ENCODE measurements around the gene C20orf173. TPM values are rescaled to one million over a fixed set of nuclear protein-coding genes. Genes with fewer than 3 reads are reported as not detected.
"Not testable (repeated sequence)": the region's sequence is repeated elsewhere in the genome, so short reads cannot be mapped to it uniquely, and the experiment has no call there.

C20orf173 gene
- total RNA-seq, 1 experiment from 2014 or later = not detected

- in situ Hi-C loops (cut with HindIII; ENCODE audit: low pct_unique_long_range_greater_than_20kb, low sequenced_read_pairs) = no loop called here
Measured at GRCh38 chr20:35555951-35556645, 26.6 kb upstream of the C20orf173 start.

GRCh38 chr20:35555461-35555860 lies 26.0 kb upstream of the C20orf173 start:
- DNase-seq (ENCODE audit: low read depth, low spot score); in situ Hi-C loops (cut with HindIII; ENCODE audit: low pct_unique_long_range_greater_than_20kb, low sequenced_read_pairs): not testable (repeated sequence)

More at GRCh38 chr20:35555951-35556645, 26.6 kb upstream of the C20orf173 start:
- no peak for DNase-seq (ENCODE audit: low read depth, low spot score)

- in situ Hi-C loops (cut with HindIII; ENCODE audit: low pct_unique_long_range_greater_than_20kb, low sequenced_read_pairs) = no loop called here
- DNase-seq (ENCODE audit: low read depth, low spot score) = no peak
Measured at GRCh38 chr20:35552914-35553313, 23.5 kb upstream of the C20orf173 start.

- in situ Hi-C loops (cut with HindIII; ENCODE audit: low pct_unique_long_range_greater_than_20kb, low sequenced_read_pairs) = no loop called here
- no peak for DNase-seq (ENCODE audit: low read depth, low spot score)
Measured at GRCh38 chr20:35551503-35551902, 22.1 kb upstream of the C20orf173 start.

GRCh38 chr20:35547329-35547728 lies 17.9 kb upstream of the C20orf173 start:
- in situ Hi-C loops (cut with HindIII; ENCODE audit: low pct_unique_long_range_greater_than_20kb, low sequenced_read_pairs) = no loop called here
- no peak for DNase-seq (ENCODE audit: low read depth, low spot score)

- in situ Hi-C loops (cut with HindIII; ENCODE audit: low pct_unique_long_range_greater_than_20kb, low sequenced_read_pairs) = no loop called here
- no peak for DNase-seq (ENCODE audit: low read depth, low spot score)
Measured at GRCh38 chr20:35546127-35546526, 16.7 kb upstream of the C20orf173 start.

GRCh38 chr20:35544941-35545340 lies 15.5 kb upstream of the C20orf173 start:
- not testable (repeated sequence) for DNase-seq (ENCODE audit: low read depth, low spot score)

GRCh38 chr20:35544436-35544835 lies 15.0 kb upstream of the C20orf173 start:
- in situ Hi-C loops (cut with HindIII; ENCODE audit: low pct_unique_long_range_greater_than_20kb, low sequenced_read_pairs) = no loop called here
- DNase-seq (ENCODE audit: low read depth, low spot score) = no peak

More at GRCh38 chr20:35544941-35545340, 15.5 kb upstream of the C20orf173 start:
- in situ Hi-C loops (cut with HindIII; ENCODE audit: low pct_unique_long_range_greater_than_20kb, low sequenced_read_pairs) = not testable (repeated sequence)

- DNase-seq (ENCODE audit: low read depth, low spot score) = no peak
- in situ Hi-C loops (cut with HindIII; ENCODE audit: low pct_unique_long_range_greater_than_20kb, low sequenced_read_pairs) = no loop called here
Measured at GRCh38 chr20:35542990-35543389, 13.5 kb upstream of the C20orf173 start.

- DNase-seq (ENCODE audit: low read depth, low spot score) = peak; percentile 97
- in situ Hi-C loops (cut with HindIII; ENCODE audit: low pct_unique_long_range_greater_than_20kb, low sequenced_read_pairs) = no loop called here
Measured at GRCh38 chr20:35541783-35542662, 12.6 kb upstream of the C20orf173 start, which contains the start of gene ERGIC3. Gene ERGIC3 (plus strand): TSS chr20:35542078. CDS start chr20:35542098, 20 bp downstream.

- in situ Hi-C loops (cut with HindIII; ENCODE audit: low pct_unique_long_range_greater_than_20kb, low sequenced_read_pairs) = no loop called here
- DNase-seq (ENCODE audit: low read depth, low spot score) = no peak
Measured at GRCh38 chr20:35541118-35541782, 11.8 kb upstream of the C20orf173 start.

GRCh38 chr20:35539756-35540212 lies 10.3 kb upstream of the C20orf173 start:
- no peak for DNase-seq (ENCODE audit: low read depth, low spot score)
- in situ Hi-C loops (cut with HindIII; ENCODE audit: low pct_unique_long_range_greater_than_20kb, low sequenced_read_pairs) = no loop called here

GRCh38 chr20:35527122-35527769 lies 2.2 kb downstream of the C20orf173 start:
- peak; percentile 82 for DNase-seq (ENCODE audit: low read depth, low spot score)
- in situ Hi-C loops (cut with HindIII; ENCODE audit: low pct_unique_long_range_greater_than_20kb, low sequenced_read_pairs) = no loop called here

- in situ Hi-C loops (cut with HindIII; ENCODE audit: low pct_unique_long_range_greater_than_20kb, low sequenced_read_pairs) = no loop called here
- DNase-seq (ENCODE audit: low read depth, low spot score) = no peak
Measured at GRCh38 chr20:35525639-35526038, 3.8 kb downstream of the C20orf173 start.

GRCh38 chr20:35523298-35523888 lies 6.1 kb downstream of the C20orf173 start:
- in situ Hi-C loops (cut with HindIII; ENCODE audit: low pct_unique_long_range_greater_than_20kb, low sequenced_read_pairs) = no loop called here
- DNase-seq (ENCODE audit: low read depth, low spot score) = peak; percentile 79

- DNase-seq (ENCODE audit: low read depth, low spot score) = no peak
- in situ Hi-C loops (cut with HindIII; ENCODE audit: low pct_unique_long_range_greater_than_20kb, low sequenced_read_pairs) = no loop called here
Measured at GRCh38 chr20:35518955-35519354, 10.5 kb downstream of the C20orf173 start.

- DNase-seq (ENCODE audit: low read depth, low spot score); in situ Hi-C loops (cut with HindIII; ENCODE audit: low pct_unique_long_range_greater_than_20kb, low sequenced_read_pairs): not testable (repeated sequence)
Measured at GRCh38 chr20:35517767-35518166, 11.7 kb downstream of the C20orf173 start.
